ENCODE results near the gene TIMM44. TPM values are rescaled to one million over a fixed set of nuclear protein-coding genes. Genes with fewer than 3 reads are reported as not detected.
"Not testable (repeated sequence)": the region's sequence is repeated elsewhere in the genome, so short reads cannot be mapped to it uniquely, and the experiment has no call there.

The TIMM44 gene
- polyA plus RNA-seq, 1 experiment = 56.6 TPM

- POLR2A ChIA-PET = no interaction called here
- CTCF ChIA-PET = interaction anchor here (1.0 to 1.9 kb wide), 4 partner anchors 9 to 48 kb away, joined by 3 to 6 read pairs (median 4); no protein-coding TSS in a partner anchor
- peaks cover 4% of the 10 kb centered on the region for H3K36me3 ChIP-seq (ENCODE audit: control insufficient read depth, insufficient read depth, low read length)
- DNase-seq (ENCODE audit: low read depth) = no peak
- no peaks in the 10 kb centered on the region for H3K27me3 ChIP-seq (ENCODE audit: control insufficient read depth, insufficient read depth, low read length)
- H3K4me3 ChIP-seq (ENCODE audit: low read depth, low read length) = no peak overlapping the region
- TF ChIP-seq CTCF (IDR thresholded peaks at IDR 0.05; ENCODE audit: insufficient read depth, low read depth, low read length) = no peak
Observed at GRCh38 chr19:7899751-7900378, 43.6 kb downstream of the TIMM44 start.

GRCh38 chr19:7898967-7899366, 44.5 kb downstream of the TIMM44 start:
- Histone ChIP-seq H3K4me3 (ENCODE audit: low read depth, low read length) (no peak overlapping the region), H3K36me3 (ENCODE audit: control insufficient read depth, insufficient read depth, low read length) (peaks cover 4% of the 10 kb centered on the region), H3K27me3 (ENCODE audit: control insufficient read depth, insufficient read depth, low read length) (no peaks in the 10 kb centered on the region)
- TF ChIP-seq CTCF (IDR thresholded peaks at IDR 0.05; ENCODE audit: insufficient read depth, low read depth, low read length) = no peak
- DNase-seq (ENCODE audit: low read depth) = no peak
- ChIA-PET POLR2A (no interaction called here), CTCF (interaction anchor here (1.6 to 1.9 kb wide), 2 partner anchors 21 to 47 kb away, joined by 3 to 6 read pairs; partner anchors contain the start of gene SNAPC2)

- no peak overlapping the region for H3K4me3 ChIP-seq (ENCODE audit: low read depth, low read length)
- TF ChIP-seq CTCF (IDR thresholded peaks at IDR 0.05; ENCODE audit: insufficient read depth, low read depth, low read length) = no peak
- POLR2A ChIA-PET = interaction anchor here (0.8 kb wide), 1 partner anchor 31 kb away, joined by 14 read pairs; no protein-coding TSS in a partner anchor
- no peak for DNase-seq (ENCODE audit: low read depth)
- peaks cover 4% of the 10 kb centered on the region for H3K36me3 ChIP-seq (ENCODE audit: control insufficient read depth, insufficient read depth, low read length)
- no peaks in the 10 kb centered on the region for H3K27me3 ChIP-seq (ENCODE audit: control insufficient read depth, insufficient read depth, low read length)
- CTCF ChIA-PET = interaction anchor here (1.7 kb wide), 1 partner anchor 26 kb away, joined by 4 read pairs; no protein-coding TSS in a partner anchor
Observed at GRCh38 chr19:7897292-7897691, 46.2 kb downstream of the TIMM44 start.

DNA sequence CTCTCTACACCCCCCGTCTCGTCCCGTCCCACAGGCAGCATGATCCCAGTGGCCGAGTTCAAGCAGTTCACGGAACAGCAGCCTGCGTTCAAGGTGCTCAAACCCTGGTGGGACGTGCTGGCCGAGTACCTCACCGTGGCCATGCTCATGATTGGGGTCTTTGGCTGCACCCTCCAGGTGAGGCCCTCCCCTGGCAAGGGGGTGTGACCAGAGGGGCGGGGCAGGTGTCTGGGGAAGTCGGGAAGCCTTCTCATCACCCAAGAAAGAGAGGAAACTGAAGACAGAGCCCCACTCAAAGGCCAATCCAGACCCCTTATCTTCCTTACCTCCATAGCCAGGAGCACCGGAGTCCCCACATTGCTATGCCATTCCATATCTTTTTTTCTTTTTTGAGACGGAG, 47.9 kb downstream of the TIMM44 start:
- DNase-seq (ENCODE audit: low read depth) = no peak
- POLR2A ChIA-PET = no interaction called here
- Histone ChIP-seq H3K27me3 (ENCODE audit: control insufficient read depth, insufficient read depth, low read length) (no peaks in the 10 kb centered on the region), H3K4me3 (ENCODE audit: low read depth, low read length) (no peak overlapping the region), H3K36me3 (ENCODE audit: control insufficient read depth, insufficient read depth, low read length) (peaks cover 4% of the 10 kb centered on the region)
- TF ChIP-seq CTCF (IDR thresholded peaks at IDR 0.05; ENCODE audit: insufficient read depth, low read depth, low read length) = no peak
- CTCF ChIA-PET = no interaction called here

DNA sequence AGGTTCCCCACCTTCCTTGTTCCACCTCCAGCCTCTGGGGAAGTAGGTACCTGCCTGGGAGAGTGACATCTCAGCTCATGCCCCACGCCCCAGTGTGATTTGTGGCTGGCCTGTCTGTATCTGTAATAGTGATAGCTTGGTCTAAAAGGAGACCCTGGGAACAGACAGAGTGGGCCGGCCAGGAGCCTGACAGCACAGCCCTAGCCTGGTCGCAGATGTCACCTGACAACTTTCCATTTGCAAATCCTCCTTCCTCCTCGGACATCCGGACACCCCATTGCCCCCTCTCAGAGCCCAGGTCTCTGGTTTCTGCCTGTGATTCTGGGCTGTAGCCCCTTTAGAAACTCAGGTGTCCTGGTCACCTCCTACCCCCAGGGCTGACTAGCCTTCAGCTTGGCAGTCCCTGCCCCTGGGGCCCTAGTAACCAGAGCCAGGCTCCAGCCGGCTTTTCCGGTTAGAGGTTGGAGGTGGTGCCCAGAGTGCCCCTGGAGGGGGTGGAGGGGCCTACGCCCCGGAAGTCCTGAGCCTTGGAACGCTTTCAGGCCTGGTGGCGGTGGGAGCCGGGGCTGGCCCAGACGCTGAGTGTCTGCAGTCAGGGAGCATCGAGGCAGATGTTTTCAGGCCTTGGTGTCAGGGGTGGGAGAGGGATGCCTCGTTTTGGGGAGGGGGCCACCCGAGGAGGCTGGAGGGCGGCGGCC, 48.7 kb downstream of the TIMM44 start:
- DNase-seq (ENCODE audit: low read depth) = no peak
- Histone ChIP-seq H3K4me3 (ENCODE audit: low read depth, low read length) (no peak overlapping the region), H3K27me3 (ENCODE audit: control insufficient read depth, insufficient read depth, low read length) (no peaks in the 10 kb centered on the region), H3K36me3 (ENCODE audit: control insufficient read depth, insufficient read depth, low read length) (no peaks in the 10 kb centered on the region; the same call in 1 of the 2 replicates)
- no peak for TF ChIP-seq CTCF (IDR thresholded peaks at IDR 0.05; ENCODE audit: insufficient read depth, low read depth, low read length)
- POLR2A ChIA-PET = no interaction called here
- CTCF ChIA-PET = interaction anchor here (1.1 to 1.8 kb wide), 2 partner anchors 9 to 26 kb away, joined by 3 to 8 read pairs; partner anchors contain the start of gene MAP2K7

GRCh38 chr19:7893362-7894101, 49.9 kb downstream of the TIMM44 start:
- H3K27me3 ChIP-seq (ENCODE audit: control insufficient read depth, insufficient read depth, low read length); DNase-seq (ENCODE audit: low read depth); H3K4me3 ChIP-seq (ENCODE audit: low read depth, low read length); POLR2A ChIA-PET; H3K36me3 ChIP-seq (ENCODE audit: control insufficient read depth, insufficient read depth, low read length): not testable (repeated sequence)
- CTCF ChIA-PET = interaction anchor here (1.8 kb wide), 1 partner anchor 25 kb away, joined by 8 read pairs; no protein-coding TSS in a partner anchor
